ENCODE data around the gene CELA3B.
"Not testable (repeated sequence)": the region's sequence is repeated elsewhere in the genome, so short reads cannot be mapped to it uniquely, and the experiment has no call there.

The CELA3B gene

DNA sequence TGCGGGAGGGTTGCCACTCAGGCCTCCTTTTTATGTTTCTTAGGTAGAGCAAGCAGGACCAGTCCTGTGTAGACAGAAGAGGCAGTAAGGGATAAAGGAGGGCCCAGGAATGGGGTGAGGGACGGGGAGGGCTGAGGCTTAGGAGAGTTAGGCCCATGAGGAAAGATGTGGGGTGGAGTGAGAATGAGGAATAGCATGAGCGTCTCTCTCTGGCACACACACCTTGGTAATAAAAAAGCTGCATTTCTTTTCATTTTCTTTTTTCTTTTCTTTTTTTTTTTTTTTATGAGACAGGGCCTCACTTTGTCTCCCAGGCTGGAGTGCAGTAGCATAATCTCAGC, 32.1 kb upstream of the CELA3B start:
- DNase-seq, result no peak

DNA sequence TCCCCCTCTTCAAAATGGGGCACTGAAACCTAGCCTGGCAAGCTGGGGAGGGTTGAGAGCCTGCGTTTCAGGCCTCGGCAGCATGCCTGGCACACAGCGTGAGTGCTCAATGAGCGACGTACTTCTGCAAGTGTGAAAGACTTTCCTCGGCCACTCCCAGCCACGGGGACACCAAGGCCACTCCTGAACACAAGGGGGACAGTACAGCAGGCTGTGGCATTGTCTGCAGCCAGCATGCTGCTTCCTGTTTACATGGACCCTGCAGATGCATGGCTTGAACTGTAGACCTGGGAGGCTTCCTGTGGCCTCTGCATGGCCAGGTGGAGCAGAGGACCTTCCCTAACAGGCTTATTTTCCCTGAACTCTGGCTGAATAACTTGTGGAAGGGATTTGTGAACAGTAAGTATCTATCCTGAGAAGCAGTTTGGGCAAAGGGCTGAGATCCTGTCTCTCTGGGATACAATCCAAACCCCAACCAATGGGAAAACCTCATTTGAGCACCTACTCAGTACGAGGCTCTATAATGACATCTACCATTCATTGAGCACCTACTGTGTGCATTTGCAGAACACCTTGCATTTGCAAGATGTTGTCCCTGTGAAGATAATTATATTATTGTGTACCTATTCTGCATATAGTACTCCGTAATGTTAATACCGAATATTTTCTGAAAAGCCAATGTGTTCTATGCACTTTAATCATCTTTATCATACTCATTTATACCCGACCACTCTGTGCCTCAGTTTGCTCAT, 29.8 kb upstream of the CELA3B start:
- DNase-seq, result no peak

DNA sequence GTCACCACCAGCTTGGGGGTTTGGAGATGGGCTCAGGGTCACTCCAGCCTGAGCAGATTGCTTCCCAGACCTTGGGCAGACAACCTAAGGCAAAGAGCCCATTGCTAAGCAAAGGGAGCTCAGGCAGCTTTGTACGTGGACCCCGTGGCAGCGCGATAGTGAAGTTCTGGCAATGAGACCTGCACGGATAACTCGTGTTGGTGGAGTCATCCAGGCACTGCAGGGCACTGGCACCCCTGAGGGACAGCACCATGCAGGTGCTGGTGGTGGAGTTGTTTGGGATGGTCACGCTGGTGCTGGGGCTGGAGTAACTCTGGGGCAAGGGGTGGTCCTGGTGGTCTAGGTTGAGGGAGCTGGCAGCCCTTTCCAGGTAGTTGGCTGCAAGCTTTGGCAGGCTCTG, 26.1 kb upstream of the CELA3B start:
- DNase-seq, result no peak

DNA sequence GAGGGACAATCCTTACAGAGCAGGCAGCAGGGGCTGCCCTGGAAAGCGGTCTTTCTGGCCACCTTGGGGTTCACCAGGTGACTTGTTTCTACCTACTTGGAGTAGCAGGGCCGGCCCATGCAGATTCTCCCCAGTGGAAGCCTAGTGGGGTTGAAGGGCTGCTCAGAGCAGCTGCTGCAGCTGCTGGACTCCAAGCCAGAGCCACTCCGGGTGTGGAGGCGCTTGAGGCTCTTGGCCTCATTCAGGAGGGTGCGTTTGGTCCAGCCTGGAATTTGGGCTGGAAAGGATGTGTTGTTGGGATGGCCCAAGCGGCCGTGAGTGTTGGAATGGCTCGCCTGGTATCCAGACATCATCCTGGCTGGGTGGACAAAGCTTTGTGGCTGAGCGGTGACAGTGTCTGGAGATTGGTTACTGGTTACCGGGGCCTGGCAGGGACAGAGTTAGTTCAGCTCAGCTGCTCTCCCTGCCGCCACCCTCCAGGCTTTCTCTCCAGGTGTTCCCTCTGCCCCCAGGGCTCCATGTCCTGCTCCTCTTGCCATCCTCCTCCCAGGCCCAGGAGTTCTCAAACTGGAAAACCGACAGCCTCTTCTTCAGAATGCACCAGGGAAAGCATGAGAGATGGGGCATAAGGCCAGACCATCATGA, 25.5 kb upstream of the CELA3B start:
- DNase-seq, result no peak

GRCh38 chr1:21952786-21953520, 23.9 kb upstream of the CELA3B start:
- no peak for DNase-seq

GRCh38 chr1:21955058-21955457, 21.8 kb upstream of the CELA3B start:
- DNase-seq, result no peak

DNA sequence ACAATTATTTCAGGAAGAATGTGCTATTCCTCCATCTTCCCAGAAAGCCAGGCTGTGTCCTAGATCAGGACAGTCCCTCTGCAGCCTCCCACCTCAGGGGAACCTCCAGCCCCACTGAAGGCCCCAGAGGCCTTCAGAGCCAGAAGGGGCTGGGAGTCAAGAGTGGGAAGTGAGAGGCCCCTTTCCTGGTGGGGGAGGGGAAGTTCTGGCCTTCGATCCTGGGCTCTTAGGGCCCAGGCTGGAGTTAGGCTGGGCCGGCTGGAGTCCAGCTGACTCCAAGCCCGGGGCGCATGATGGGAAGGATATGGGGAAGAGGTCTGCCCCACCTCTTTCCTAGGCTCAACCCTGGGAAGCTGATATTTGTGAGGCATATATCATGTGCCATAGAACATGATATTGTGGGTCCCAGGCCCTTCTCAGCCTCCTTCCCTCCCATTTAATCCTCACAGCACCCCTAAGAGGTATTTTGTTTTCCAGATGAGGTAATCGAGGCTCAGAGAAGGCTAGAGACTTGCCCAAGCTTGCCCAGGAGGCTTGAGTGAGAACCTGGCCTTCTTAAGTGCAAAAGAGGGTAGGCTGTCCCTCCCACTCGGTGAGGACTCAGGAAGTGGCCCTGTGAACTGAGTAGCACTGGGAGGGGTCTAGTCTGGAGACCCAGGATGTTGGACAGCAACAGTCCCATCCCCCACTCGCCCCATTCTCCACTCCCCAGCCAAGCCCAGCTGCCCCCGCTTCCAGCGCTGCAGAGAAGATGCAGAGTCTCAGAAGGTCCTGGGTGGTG, 21.1 kb upstream of the CELA3B start:
- DNase-seq, result no peak

DNA sequence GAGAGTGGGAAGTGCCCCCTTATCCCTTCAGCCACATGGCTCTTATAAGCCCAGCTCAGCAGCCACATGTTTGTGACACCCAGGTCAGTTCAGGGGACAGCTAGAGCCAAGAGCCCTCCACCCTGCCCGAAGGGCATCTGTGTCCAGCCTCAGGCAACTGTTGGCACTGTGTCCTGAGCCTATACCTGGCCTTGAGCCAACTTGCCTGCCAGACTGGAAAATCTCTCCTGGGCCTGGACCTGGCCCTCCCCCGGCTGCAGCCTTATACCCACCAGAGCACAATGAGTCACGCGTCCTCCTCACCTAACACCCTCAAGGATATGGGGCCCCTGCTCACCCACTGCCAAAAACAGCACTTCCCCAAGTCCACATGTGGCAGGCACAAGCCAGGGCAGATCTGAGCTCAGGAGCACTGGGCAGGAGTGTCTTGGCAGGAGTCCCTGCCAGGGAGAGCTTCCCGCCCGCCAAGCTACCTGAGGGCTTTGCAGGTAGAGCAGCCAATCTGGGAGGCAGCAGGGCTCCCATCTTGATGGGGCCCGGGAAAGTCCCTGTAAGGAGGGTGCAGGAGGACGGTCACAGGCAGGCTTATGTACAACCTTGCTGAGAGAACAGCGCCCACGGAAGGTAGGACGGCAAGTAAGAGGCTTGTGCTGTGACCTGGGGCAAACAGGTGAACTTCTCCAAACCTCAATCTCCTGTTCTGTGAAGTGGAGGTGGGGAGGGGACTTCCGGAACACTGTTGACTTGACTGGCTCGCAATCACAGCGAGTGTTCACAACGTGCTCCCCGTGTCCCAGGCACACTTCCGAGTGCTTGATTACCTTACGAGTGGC, 19.9 kb upstream of the CELA3B start:
- DNase-seq, result peak; percentile 23 to 52 (median 48)

DNA sequence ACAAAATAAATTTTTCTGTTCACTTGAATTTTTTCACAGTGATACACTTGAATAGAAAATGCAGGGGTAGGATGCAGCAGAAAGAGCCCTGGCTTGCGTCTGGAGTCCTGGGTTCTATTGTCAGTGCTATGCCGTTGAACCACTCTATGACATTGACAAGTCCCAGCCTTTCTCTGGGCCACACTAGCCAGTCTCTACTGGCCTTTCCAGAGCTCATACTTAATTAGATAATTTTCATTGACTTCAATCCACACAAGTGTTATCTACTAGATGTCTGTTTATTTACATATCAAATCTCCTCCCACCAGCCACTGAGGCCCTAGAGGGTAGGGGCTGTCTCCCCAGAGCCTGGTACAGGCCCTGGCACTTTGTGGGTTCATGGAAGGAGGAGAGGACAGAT, 15.5 kb upstream of the CELA3B start:
- no peak for DNase-seq

DNA sequence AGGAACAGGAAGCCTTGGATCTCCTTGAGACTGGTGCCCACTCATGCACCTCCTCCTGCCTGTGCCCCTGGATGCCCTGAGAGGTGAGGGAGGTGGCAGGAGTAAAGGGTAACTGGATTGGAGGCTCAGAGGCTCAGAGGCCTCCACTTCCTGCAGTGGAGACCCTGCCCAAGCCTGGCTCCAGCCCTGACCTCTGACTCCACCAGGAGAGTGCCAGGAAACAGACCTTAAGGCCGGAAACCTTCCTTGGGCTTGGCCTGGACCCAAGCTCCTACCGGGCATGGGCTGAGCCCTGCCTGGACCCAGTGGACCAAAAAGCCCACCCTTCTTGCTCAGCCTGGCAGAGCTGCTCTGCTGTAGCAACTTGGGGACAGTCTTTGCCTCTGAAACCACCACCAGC, 15.0 kb upstream of the CELA3B start:
- no peak for DNase-seq

DNA sequence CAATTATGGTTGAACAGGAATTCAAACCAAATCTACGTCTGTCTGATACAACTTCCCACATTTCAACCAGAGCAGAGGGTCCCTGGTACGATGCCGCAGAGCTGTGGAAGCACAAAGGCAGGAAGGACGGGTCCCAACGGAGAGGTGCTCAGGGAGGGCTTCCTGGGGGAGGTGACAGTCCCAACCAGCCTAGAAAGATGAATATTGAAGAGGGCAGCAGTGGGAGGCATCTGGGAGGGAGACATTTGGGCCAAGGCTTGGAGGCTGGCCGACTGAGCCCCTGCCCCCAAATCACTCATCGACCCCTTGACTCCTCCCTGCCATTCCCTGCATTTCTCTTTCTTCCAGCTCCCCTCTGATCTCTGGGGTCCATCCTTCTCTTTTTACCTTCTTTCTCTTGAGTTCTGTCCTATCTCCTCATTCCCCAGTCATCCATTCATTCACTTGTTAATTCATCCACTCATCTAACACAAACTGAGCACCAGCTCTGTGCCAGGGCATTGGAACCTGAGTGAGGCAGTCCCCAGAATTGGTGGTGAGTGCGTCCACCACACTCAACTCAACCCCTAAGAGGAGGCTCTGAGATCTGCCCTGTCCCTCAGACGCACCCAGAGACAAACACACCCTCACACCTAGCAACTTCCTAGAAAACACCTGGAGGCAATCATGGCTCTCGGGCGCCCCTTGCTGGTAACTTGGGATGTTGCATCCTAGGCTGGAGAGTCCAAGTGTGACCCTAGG, 13.2 kb upstream of the CELA3B start:
- DNase-seq, result peak; percentile 51 to 79 (median 64)

- no peak for DNase-seq
These were observed 10.4 kb upstream of the CELA3B start for GRCh38 chr1:21966247-21967000.

DNA sequence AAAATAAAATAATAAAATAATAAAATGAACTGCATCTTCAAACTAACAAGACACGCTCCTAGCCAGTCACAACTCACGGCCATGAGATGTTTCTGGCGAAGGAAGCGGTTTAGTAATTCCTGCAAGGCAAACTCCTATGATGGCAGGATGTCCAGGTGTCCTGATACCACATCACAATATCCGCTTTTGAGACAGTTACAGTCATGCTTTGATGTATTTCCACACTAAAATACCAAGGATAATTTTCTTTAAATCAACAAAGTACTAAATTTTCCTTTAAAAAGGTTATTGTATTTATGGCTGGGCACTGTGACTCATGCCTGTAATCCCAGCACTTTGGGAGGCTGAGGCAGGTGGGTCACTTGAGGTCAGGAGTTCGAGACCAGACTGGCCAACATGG, 9.6 kb upstream of the CELA3B start:
- not testable (repeated sequence) for DNase-seq

DNA sequence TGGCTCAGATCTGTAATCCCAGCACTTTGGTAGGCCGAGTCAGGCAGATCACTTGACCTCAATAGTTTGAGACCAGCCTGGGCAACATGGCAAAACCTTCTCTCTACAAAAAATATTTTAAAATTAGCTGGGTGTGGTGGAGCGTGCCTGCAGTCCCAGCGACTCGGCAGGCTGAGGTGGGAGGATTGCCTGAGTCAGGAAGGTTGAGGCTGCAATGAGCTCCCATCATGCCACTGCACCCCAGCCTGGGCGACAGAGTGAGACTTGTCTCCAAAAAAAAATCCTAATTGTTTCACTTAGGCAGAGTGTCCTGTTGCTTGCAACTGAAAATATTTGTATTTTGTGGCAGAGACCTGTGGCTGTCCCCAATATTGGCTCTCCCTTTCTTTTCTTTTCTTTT, 7.8 kb upstream of the CELA3B start:
- DNase-seq, result not testable (repeated sequence)

GRCh38 chr1:21970523-21970922, 6.3 kb upstream of the CELA3B start:
- not testable (repeated sequence) for DNase-seq

GRCh38 chr1:21972973-21973441, 3.8 kb upstream of the CELA3B start:
- DNase-seq, result not testable (repeated sequence)

- DNase-seq, result not testable (repeated sequence)
These were observed 2.9 kb upstream of the CELA3B start for GRCh38 chr1:21973948-21974347.

GRCh38 chr1:21974699-21975098, 2.1 kb upstream of the CELA3B start:
- DNase-seq, result not testable (repeated sequence)

DNA sequence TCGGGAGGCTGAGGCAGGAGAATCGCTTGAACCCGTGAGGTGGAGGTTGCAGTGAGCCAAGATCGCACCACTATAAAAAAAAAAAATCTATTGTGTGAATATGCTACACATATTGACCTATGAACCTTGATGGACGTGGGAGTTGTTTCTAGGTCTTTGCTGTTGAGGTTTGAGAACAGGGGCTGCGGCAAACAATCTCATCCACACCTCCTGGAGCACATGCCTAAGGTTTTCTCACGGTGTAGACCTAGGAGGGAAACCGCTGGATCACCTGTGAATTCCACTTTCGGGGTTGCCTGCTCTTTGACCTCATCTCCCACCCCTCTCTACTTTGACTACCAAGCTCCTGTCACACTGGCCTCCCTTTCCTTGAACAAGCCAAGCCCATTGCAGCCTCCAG, 1.5 kb upstream of the CELA3B start:
- DNase-seq, result not testable (repeated sequence)

- DNase-seq, result not testable (repeated sequence)
These were observed 1.4 kb downstream of the CELA3B start for GRCh38 chr1:21978209-21978608.
